ENCODE data around the gene SPRYD4.
A peak's percentile ranks its signal among the peaks of the same experiment; 100 is the strongest.
"Not testable (repeated sequence)": the region's sequence is repeated elsewhere in the genome, so short reads cannot be mapped to it uniquely, and the experiment has no call there.

SPRYD4 gene

GRCh38 chr12:56468216-56469006, at the start of gene SPRYD4:
Gene SPRYD4, plus strand, starts transcription at chr12:56468578. Its CDS starts 14 bp downstream, at chr12:56468592.
- FAIRE-seq (no peak), DNase-seq (ENCODE audit: insufficient read length, low spot score) (peak; percentile 83)
- TF ChIP-seq POLR2A (IDR thresholded peaks at IDR 0.05; ENCODE audit: low read depth, low read length): peak; percentile 88

GRCh38 chr12:56420411-56420810, 48.0 kb upstream of the SPRYD4 start:
- TF ChIP-seq POLR2A (IDR thresholded peaks at IDR 0.05; ENCODE audit: low read depth, low read length): no peak
- DNase-seq (ENCODE audit: insufficient read length, low spot score) (no peak), FAIRE-seq (no peak)

DNA sequence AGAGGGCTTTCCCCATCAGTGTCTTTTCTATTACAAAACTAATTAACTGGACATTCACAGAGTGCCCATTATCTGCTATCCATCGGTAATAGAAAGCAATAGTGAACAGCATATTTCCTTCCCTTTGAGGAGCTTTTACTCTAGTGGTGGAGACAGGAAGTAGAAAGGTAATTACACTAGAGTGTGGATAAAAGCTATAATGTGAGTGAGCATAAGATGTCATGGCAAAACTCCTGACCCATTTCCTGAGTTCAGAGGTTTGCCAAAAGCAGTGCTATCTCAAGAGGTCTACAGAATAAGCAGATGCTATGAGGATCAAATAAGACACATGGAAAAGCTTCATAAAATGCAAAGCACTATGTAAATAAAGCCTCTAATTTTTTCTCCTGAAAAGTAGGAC, 43.2 kb upstream of the SPRYD4 start:
- no peak for DNase-seq (ENCODE audit: insufficient read length, low spot score)
- FAIRE-seq: no peak
- no peak for TF ChIP-seq POLR2A (IDR thresholded peaks at IDR 0.05; ENCODE audit: low read depth, low read length)

DNA sequence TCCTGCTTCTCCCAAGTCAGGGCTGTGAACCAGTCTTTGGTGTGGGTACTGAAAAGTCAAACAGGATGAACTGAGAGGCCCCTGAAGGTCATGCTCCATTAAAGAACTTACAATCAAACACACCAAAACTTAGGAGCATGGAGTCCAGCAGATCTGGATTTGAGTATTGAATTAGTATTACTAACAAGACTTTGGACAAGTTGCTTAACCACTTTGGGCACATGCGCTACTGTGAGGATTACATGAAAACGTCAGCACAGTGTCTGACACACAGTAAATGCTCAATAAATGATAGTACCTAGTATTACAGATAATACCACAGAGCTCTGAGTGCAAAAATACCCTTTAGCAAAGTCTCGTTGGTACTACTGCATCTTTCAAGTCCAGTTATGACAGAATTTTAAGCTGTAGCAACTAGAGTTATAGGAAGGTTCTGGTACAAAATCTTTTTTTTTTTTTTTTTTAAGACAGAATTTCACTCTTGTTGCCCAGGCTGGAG, 42.4 kb upstream of the SPRYD4 start:
- FAIRE-seq (no peak), DNase-seq (ENCODE audit: insufficient read length, low spot score) (no peak)
- no peak for TF ChIP-seq POLR2A (IDR thresholded peaks at IDR 0.05; ENCODE audit: low read depth, low read length)

DNA sequence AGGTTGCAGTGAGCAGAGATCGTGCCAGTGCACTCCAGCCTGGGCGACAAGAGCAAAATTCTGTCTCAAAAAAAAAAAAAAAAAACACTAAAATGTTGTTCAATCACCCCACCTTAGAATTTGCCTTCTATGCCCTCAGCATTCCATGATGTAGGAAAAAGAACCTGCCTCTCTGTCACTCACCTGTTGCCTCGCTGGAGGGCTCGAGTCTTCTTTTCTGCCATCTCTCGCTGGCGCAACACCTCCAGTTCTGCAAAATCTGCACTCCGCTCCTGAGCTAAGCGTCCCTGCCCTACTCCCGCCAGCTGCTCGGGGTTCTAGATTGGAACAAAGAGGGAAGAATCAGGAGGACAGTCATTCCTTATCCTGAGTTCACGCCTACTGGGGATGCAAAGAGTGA, 37.1 kb upstream of the SPRYD4 start:
- no peak for DNase-seq (ENCODE audit: insufficient read length, low spot score)
- TF ChIP-seq POLR2A (IDR thresholded peaks at IDR 0.05; ENCODE audit: low read depth, low read length): no peak
- no peak for FAIRE-seq

DNA sequence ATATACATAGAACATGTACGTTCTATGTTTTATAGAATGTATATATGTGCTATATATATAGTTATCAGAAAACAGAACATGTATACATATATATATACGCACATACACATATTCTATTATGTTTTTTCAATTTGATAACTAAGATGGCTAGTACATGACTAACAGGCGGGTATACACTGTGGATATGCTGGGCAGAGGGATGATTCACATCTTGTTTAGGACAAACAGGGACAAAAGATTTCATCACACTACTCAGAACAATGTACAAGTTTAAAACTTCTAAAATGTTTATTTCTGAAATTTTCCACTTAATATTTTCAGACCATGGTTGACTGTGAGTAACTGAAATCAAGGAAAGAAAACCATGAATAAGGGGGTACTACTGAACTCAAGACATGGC, 36.5 kb upstream of the SPRYD4 start:
- no peak for FAIRE-seq
- no peak for DNase-seq (ENCODE audit: insufficient read length, low spot score)
- TF ChIP-seq POLR2A (IDR thresholded peaks at IDR 0.05; ENCODE audit: low read depth, low read length): no peak

DNA sequence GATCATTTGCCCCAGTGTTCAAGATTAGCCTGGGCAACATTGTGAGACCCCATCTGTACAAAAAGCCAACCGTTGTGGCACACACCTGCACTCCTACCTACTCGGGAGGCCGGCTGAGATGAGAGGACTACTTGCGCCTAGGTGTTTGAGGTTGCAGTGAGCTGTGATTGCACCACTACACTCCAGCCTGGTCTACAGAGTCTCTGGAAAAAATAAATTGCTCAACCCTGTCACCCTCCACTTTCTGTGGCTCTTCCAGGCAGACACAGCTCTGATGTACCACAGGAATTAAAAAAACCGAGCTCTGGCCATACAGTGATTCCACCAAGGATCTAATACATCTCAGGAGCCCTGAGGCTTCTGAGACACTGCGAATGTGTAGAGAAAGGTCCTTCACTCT, 33.5 kb upstream of the SPRYD4 start:
- no peak for FAIRE-seq
- TF ChIP-seq POLR2A (IDR thresholded peaks at IDR 0.05; ENCODE audit: low read depth, low read length): no peak
- no peak for DNase-seq (ENCODE audit: insufficient read length, low spot score)

GRCh38 chr12:56437430-56438176, 30.8 kb upstream of the SPRYD4 start:
- TF ChIP-seq POLR2A (IDR thresholded peaks at IDR 0.05; ENCODE audit: low read depth, low read length): no peak
- FAIRE-seq (no peak), DNase-seq (ENCODE audit: insufficient read length, low spot score) (no peak)

DNA sequence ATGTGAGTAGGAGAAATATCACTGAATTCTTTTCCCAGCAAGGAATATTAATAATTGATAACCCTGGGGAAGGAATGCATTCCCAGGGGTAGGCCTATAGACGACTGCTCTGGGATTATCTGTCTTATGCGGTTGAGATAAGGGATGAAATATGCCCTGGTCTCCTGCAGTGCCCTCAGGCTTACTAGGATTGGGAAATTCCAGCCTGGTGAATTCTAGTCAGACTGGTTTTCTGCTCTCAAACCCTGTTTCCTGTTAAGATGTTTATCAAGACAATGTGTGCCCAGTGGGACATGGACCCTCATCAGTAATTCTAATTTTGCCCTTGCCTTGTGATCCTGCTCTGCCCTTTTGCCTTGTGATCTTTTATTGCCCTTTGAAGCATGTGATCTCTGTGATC, 25.2 kb upstream of the SPRYD4 start:
- FAIRE-seq; DNase-seq (ENCODE audit: insufficient read length, low spot score): not testable (repeated sequence)

GRCh38 chr12:56448860-56449621, 19.3 kb upstream of the SPRYD4 start, which contains the start of gene TIMELESS:
Gene TIMELESS, minus strand, starts transcription at chr12:56449426. Its CDS starts 15,256 bp downstream, at chr12:56434170.
- peak; percentile 68 for TF ChIP-seq POLR2A (IDR thresholded peaks at IDR 0.05; ENCODE audit: low read depth, low read length)
- FAIRE-seq: peak; percentile 71
- DNase-seq (ENCODE audit: insufficient read length, low spot score): peak; percentile 90

DNA sequence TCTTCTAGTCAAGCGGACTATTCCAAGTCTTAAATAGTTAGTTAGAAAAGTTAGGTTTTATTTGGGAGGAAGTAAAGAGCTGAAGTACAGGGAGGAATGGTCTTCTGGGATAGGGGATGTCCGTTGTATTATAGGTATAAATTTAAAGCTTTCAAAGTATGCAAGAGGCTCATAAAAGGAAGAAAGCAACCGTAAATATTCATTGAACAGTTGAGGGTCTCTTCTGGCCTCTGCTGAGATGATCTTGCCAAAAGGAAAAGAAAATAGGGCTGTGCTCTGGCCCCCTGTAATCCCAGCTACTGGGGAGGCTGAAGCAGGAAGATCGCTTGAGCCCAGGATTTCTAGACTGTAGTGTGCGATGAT, 18.8 kb upstream of the SPRYD4 start:
- TF ChIP-seq POLR2A (IDR thresholded peaks at IDR 0.05; ENCODE audit: low read depth, low read length): no peak

DNA sequence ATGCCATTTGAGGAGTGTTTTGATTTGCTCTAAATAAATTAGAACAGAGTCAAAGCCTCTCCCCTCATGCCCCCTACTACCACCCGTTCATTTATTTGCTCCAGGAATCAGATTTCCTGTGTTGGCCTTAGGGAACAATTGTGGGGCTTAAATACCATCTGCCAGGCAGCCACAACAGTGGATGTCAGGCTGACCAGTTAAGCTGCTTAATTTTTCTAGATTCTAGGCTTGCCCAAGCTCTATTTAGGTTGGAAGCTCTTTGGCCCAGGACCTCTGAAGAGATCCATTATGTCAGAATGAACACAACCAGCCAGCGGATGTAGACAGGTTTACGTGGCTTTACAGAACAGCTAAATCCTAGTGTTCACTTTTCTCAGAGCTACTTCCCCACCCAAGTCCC, 18.1 kb upstream of the SPRYD4 start:
- DNase-seq (ENCODE audit: insufficient read length, low spot score): no peak
- no peak for FAIRE-seq
- no peak for TF ChIP-seq POLR2A (IDR thresholded peaks at IDR 0.05; ENCODE audit: low read depth, low read length)

More for the DNA sequence above, 18.8 kb upstream of the SPRYD4 start:
- no peak for DNase-seq (ENCODE audit: insufficient read length, low spot score)
- FAIRE-seq: no peak

- TF ChIP-seq POLR2A (IDR thresholded peaks at IDR 0.05; ENCODE audit: low read depth, low read length): no peak
- FAIRE-seq (no peak), DNase-seq (ENCODE audit: insufficient read length, low spot score) (no peak)
These were observed 17.2 kb upstream of the SPRYD4 start for GRCh38 chr12:56451147-56451546.

GRCh38 chr12:56454557-56454956, 13.8 kb upstream of the SPRYD4 start, which contains the start of gene MIP:
Gene MIP, minus strand, starts transcription at chr12:56454657. Its CDS starts 44 bp downstream, at chr12:56454613.
- FAIRE-seq (no peak), DNase-seq (ENCODE audit: insufficient read length, low spot score) (no peak)
- no peak for TF ChIP-seq POLR2A (IDR thresholded peaks at IDR 0.05; ENCODE audit: low read depth, low read length)
